HepG2 (cell line): Measurements from ENCODE around the gene KRTAP10-5. TPM values are rescaled to one million over a fixed set of nuclear protein-coding genes. Genes with fewer than 3 reads are reported as not detected.

Source experiments
- ATAC-seq: fragments of 200-7000 bp; cut with Tn5 transposase; 3 replicates; pipeline ENCODE4 v1.9.1; 2020; ENCODE audit warnings: mild to moderate bottlenecking, moderate library complexity
- BruUV-seq: library from RNA; stranded (reverse); fragments of 400-500 nt; replicated peaks from 2 replicates; lab custom pipeline; 2021; lab: Mats Ljungman, UMichigan
- CTCF ChIA-PET: fragments of 300-600 bp; formaldehyde crosslinking; extraction: SDS; loops from one replicate; lab custom pipeline; 2021; ENCODE audit warnings: low total read pairs, inconsistent platforms, low intra/inter-chr PET ratio; lab: Yijun Ruan, JAX
- POLR2A ChIA-PET: fragments of 350-600 bp; sonication (Branson Sonifier 250); formaldehyde crosslinking; loops from one replicate; lab custom pipeline; 2020; ENCODE audit warnings: antibody characterized with exemption, inconsistent platforms; lab: Yijun Ruan, JAX
- DNase-seq: peaks from one replicate; pipeline ENCODE4 v3.0.0-alpha.2; 2015; ENCODE audit warnings: low spot score
- FAIRE-seq: peaks from 3 replicates; lab custom pipeline; 2011; peaks lifted over from hg19 to GRCh38; lab: Jason Lieb, UNC
- H2AFZ ChIP-seq: one replicate; pipeline ENCODE4 v1.6.1; 2011; ENCODE audit warnings: low read length, inconsistent platforms
- H3K27ac ChIP-seq: fragments of 300-600 bp; 3 replicates; pipeline ENCODE4 v1.8.0; 2011; ENCODE audit warnings: mixed run types, mild to moderate bottlenecking, mixed read lengths, low read length, inconsistent platforms; ENCODE audit not compliant: insufficient read depth; ENCODE audit errors: extremely low read length
- H3K27me3 ChIP-seq, 2 experiments: fragments of 200-600 bp in 1 of 2; 2 replicates in 1 of 2; 3 replicates in 1 of 2; pipeline versions ENCODE4 v1.6.0 to v1.8.0; 2011; ENCODE audit warnings: low read length in 2 of 2, mild to moderate bottlenecking in 2 of 2, moderate library complexity in 2 of 2, inconsistent platforms in 1 of 2; ENCODE audit not compliant: insufficient read depth in 2 of 2, control insufficient read depth in 1 of 2
- H3K36me3 ChIP-seq, 2 experiments: fragments of 200-600 bp in 1 of 2; replicated peaks in 1 of 2; 2 replicates in 1 of 2; 3 replicates in 1 of 2; pipeline versions ENCODE4 v1.5.1 to v1.8.0; 2011; ENCODE audit warnings: low read length in 2 of 2, inconsistent platforms in 1 of 2; ENCODE audit not compliant: insufficient read depth in 2 of 2, control insufficient read depth in 1 of 2
- H3K4me1 ChIP-seq: 2 replicates; pipeline ENCODE4 v1.5.1; 2012; ENCODE audit warnings: low read length, inconsistent platforms; ENCODE audit not compliant: insufficient read depth
- H3K4me2 ChIP-seq: 2 replicates; pipeline ENCODE4 v1.6.0; 2011; ENCODE audit warnings: low read depth, low read length, inconsistent platforms
- H3K4me3 ChIP-seq, 3 experiments: fragments of 200-600 bp in 1 of 3; sonication (generic), shearing (Covaris generic) in 1 of 3; replicated peaks in 1 of 3; 2 replicates each; pipeline ENCODE4 v1.5.1; 2011 to 2016; ENCODE audit warnings: low read length in 3 of 3, inconsistent platforms in 2 of 3, low read depth in 2 of 3, mild to moderate bottlenecking in 2 of 3, control low read depth in 1 of 3, mixed read lengths in 1 of 3; ENCODE audit not compliant: insufficient read depth in 1 of 3
- H3K79me2 ChIP-seq: one replicate; pipeline ENCODE4 v1.6.1; 2011; ENCODE audit warnings: low read length, inconsistent platforms; ENCODE audit not compliant: insufficient read depth
- H3K9ac ChIP-seq: 2 replicates; pipeline ENCODE4 v1.6.0; 2011; ENCODE audit warnings: mild to moderate bottlenecking, low read depth, low read length, inconsistent platforms; ENCODE audit not compliant: insufficient read depth
- H3K9me3 ChIP-seq: 2 replicates; pipeline ENCODE4 v1.5.1; 2012; ENCODE audit warnings: mild to moderate bottlenecking, low read length
- H4K20me1 ChIP-seq: 2 replicates; pipeline ENCODE4 v1.6.0; 2011; ENCODE audit warnings: inconsistent platforms, mild to moderate bottlenecking, low read length, moderate library complexity; ENCODE audit not compliant: insufficient read depth
- CREM ChIP-seq, 2 experiments: sonication (generic) in 1 of 2; formaldehyde crosslinking in 1 of 2; IDR thresholded peaks; 2 replicates each; pipeline versions ENCODE4 v1.4.0 to v1.6.1; 2016 to 2020; ENCODE audit warnings: antibody characterized with exemption in 1 of 2, mild to moderate bottlenecking in 1 of 2, missing genetic modification reagents in 1 of 2
- FOSL1 ChIP-seq: sonication (generic); formaldehyde crosslinking; IDR thresholded peaks from 2 replicates; pipeline ENCODE4 v1.9.0; 2021; ENCODE audit warnings: missing genetic modification reagents, borderline replicate concordance
- HNRNPL ChIP-seq: fragments of 200-400 bp; formaldehyde crosslinking; IDR thresholded peaks from 2 replicates; pipeline ENCODE4 v1.6.1; 2017; ENCODE audit warnings: mild to moderate bottlenecking, low read depth, low read length
- KLF9 ChIP-seq: IDR thresholded peaks from 2 replicates; pipeline ENCODE4 v1.6.1; 2016; ENCODE audit warnings: low read depth
- RELA ChIP-seq: sonication (generic); formaldehyde crosslinking; IDR thresholded peaks from 2 replicates; pipeline ENCODE4 v1.4.0; 2020; ENCODE audit warnings: missing genetic modification reagents
- SSRP1 ChIP-seq: IDR thresholded peaks from 2 replicates; pipeline ENCODE4 v1.6.1; 2016; ENCODE audit warnings: control low read depth
- ZFP37 ChIP-seq: sonication (generic); formaldehyde crosslinking; IDR thresholded peaks from 2 replicates; pipeline ENCODE4 v1.4.0; 2020; ENCODE audit warnings: missing genetic modification reagents, borderline replicate concordance
- ZNF510 ChIP-seq: sonication (generic); formaldehyde crosslinking; IDR thresholded peaks from 2 replicates; pipeline ENCODE4 v1.4.0; 2020; ENCODE audit warnings: low read depth, mild to moderate bottlenecking, missing genetic modification reagents
- ZNF7 ChIP-seq: IDR thresholded peaks from 2 replicates; pipeline ENCODE4 v1.6.1; 2016; ENCODE audit warnings: missing biosample characterization, missing genetic modification reagents
- WGBS: methylation state at CpG from one replicate; pipeline ENCODE4 v1.1.6; 2017; ENCODE audit warnings: low lambda C conversion rate; 5-methylcytosine and 5-hydroxymethylcytosine counted together
- in situ Hi-C: cut with HindIII; loops from 2 replicates; pipeline ENCODE4 v1.10.0; 2017; ENCODE audit warnings: low pct_unique_long_range_greater_than_20kb; ENCODE audit not compliant: extremely low pct_ligation_motif_present
- intact Hi-C: fragments of 100-400 bp; cut with micrococcal nuclease; formaldehyde crosslinking; loops from one replicate; pipeline ENCODE4 v1.10.0; 2022; ENCODE audit not compliant: unreplicated experiment
- polyA plus RNA-seq, 8 experiments: library from polyadenylated mRNA; depleted of rRNA in 3 of 8; stranded (reverse) in 7 of 8; unstranded in 1 of 8; fragments of >200 nt; fragmentation: Illumina TruSeq in 4 of 8; extraction: Trizol in 4 of 8; gene quantifications; 2 replicates each; pipeline versions ENCODE4 v1.2.1 to v1.2.3, GENCODE V29; 2011 to 2016; ENCODE audit warnings: low read depth in 4 of 8, missing spikeins in 1 of 8, mixed read lengths in 1 of 8; ENCODE audit not compliant: insufficient read depth in 1 of 8
- total RNA-seq, 5 experiments: library from RNA; depleted of rRNA; stranded (reverse); fragments of >200 nt; fragmentation: Illumina TruSeq; extraction: Trizol; gene quantifications; 2 replicates each; pipeline ENCODE4 v1.2.3, GENCODE V29; 2016; ENCODE audit warnings: low read depth in 1 of 5

KRTAP10-5 gene
- total and polyA plus RNA-seq, 2 of the 13 experiments (the other 11 are each of a cell fraction or from before 2014, with no cell fraction given), result not detected

DNA sequence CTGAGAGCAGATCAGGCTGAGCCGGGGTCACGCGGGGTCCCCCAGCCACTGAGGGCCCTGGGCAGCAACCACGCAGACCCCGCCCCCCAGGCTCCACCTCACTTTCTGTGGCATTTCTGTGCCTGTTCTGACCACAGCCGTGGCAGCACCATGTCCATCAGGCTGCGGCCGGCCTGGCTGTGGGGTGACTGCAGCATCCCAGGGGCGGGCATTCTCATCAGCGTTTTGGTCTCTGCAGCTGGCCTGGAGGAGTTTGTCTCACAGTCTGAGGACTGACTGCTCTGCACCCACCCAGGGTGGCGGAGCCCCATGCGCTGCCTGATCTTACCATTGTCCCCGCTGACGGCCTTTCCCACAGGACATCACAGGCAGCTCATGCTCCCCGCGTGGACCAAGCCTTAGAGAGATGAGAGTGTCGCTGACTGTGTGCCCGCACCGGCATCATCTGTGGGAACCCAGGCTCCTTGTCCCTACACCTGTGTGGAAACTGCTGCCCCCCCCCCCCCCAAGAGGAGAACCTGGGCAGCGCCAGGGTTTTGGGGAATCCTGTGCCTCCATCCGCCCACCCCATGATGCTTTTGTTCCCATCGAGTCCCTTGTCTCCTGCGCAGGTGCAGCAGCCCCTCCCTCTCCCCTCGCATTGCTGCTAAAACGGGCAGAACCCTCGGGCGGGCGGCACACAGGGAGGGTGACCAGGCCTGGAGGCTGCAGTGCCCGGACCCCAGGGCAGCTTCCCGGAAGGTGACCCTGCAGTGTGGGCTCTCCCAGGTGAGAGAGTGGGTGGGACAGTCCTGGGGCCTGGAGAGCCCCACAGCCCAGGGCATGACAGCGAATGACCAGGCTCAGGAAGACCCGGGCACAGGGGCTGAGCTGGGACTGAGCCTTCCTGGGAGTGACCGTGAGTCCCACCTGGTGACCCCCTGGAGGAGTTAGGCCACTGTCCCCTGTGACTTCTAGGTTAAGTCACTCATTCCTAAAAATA lies 42.2 kb downstream of the KRTAP10-5 start:
- ChIA-PET POLR2A (no interaction called here), CTCF (no interaction called here)
- WGBS, result 63% methylated on average over 9 of the region's 33 CpGs
- DNase-seq (no peak), ATAC-seq (no peak; the same call in 2 of the 3 replicates), FAIRE-seq (no peak)
- Histone ChIP-seq H4K20me1 (no peaks in the 10 kb centered on the region), H3K79me2 (no peaks in the 10 kb centered on the region), H3K27ac (no peak overlapping the region), H3K27me3 (no peaks in the 10 kb centered on the region; a peak in 2 of 5 replicates), H3K4me2 (no peak overlapping the region), H3K4me1 (no peaks in the 10 kb centered on the region), H3K9me3 (peaks cover 14% of the 10 kb centered on the region; the same call in 1 of the 2 replicates), H2AFZ (no peak overlapping the region), H3K4me3 (no peak overlapping the region), H3K9ac (no peak overlapping the region), H3K36me3 (no peaks in the 10 kb centered on the region)
- no peak for TF ChIP-seq ZNF7 (CRISPR knock-in tag)
- no peak for TF ChIP-seq HNRNPL
- no peak for TF ChIP-seq ZFP37
- no peak for TF ChIP-seq ZNF510 (CRISPR knock-in tag)
- TF ChIP-seq RELA (CRISPR knock-in tag), result no peak
- no peak for TF ChIP-seq FOSL1
- no peak for TF ChIP-seq KLF9 (CRISPR knock-in tag)
- no peak for TF ChIP-seq CREM (IDR thresholded peaks at IDR 0.05)
- no peak for TF ChIP-seq CREM (CRISPR knock-in tag; IDR thresholded peaks at IDR 0.05)
- TF ChIP-seq SSRP1 (CRISPR knock-in tag), result no peak
- in situ Hi-C loops (no loop called here), intact Hi-C loops (no loop called here)
- no TSS peak for BruUV-seq
